ENCODE measurements around the gene GRM3.

- no peak for TF ChIP-seq CTCF (conservative IDR thresholded peaks at IDR 0.05 in 1 of 2, IDR thresholded peaks at IDR 0.05 in 1 of 2; ENCODE audit: low read depth in 1 of 2, low read length in 2 of 2)
- no peak for TF ChIP-seq EZH2 (IDR thresholded peaks at IDR 0.05; ENCODE audit: low read length, missing control alignments)
These were observed 90.1 kb downstream of the GRM3 start for GRCh38 chr7:86733783-86734182.
